Nucleus accumbens (tissue), 56 donors: Measurements from ENCODE around the gene COMMD2.
A peak's percentile ranks its signal among the peaks of the same experiment; 100 is the strongest.

Source experiments
- DNase-seq, 56 donors: peaks; one replicate each; lab custom pipeline; 2025; lab: John Stamatoyannopoulos, UW

The COMMD2 gene

DNA sequence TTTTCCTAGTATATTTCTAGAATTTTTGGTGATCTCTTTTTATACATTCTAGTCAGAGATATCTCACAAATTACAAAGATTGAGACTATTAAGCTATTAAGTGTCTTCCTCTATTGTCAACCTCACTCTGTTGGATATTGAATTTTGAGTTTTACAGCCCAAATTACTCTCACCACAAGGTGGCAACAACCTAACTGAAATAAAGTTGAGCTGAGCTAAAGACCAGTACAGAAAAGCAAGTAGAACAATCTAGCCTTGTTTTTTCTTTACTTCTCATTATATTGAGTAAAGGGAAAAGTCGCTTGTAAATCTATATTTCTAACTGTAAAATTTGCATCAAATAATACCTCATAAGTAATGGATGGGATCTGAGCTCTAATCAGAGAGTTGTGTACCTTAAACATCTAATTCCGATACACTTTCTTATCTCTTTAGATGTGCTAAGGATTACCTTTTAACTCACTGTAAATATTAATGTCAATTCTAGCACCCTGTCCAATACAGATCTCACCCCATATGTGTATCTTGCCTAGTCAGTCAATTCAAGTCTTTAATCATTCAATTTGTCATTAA, 13.6 kb upstream of the COMMD2 start:
- peak in 5 of 56 donors; percentile 1 to 30 (median 4) for DNase-seq

DNA sequence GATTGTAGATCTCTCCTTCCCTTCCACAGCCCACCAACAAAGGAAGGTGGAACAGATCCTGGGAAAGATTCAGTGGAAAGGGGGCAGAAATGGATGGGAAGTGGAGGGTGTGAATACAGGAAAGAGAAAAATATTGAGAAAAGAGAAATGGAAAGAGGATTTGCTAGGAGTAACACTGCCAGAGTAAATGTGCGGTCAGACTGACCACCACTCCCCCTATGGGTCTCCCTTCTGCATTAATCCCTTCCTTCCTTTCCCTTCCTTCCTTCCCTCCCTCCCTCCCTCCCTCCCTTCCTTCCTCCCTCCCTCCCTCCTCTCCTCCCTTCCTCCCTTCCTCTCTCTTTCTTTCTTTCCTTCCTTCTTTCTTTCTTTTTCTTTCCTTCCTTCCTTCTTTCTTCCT, 12.0 kb upstream of the COMMD2 start:
- DNase-seq = no peak

DNA sequence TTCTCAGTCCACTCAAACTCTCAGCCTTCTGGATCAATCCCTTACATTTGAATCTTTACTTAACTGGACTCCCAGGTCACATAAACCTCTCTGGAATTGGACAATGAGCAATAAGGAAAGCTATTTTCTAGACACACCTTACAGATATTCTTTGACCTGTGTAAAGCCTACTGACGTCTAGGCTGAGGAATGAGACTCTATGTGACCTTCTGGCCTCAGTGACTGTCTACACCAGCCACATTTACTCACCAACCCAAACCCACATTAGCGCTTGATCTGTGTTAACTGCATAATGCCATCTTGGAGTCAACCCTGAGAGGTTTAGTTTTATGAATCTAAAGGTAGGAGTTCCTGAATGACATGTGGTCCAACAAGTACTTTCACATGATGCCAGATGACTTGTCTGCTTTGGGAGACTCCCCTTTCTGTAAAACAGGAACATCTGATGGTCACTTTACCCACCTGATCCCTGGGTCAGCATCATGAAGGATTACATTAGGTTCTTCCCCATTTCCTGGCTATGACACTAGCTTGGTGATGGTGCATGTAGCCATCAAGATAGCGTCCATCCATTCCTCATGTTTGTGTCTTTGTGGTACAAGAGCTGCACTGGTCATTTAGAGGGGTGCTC, 11.4 kb upstream of the COMMD2 start:
- DNase-seq = no peak

DNA sequence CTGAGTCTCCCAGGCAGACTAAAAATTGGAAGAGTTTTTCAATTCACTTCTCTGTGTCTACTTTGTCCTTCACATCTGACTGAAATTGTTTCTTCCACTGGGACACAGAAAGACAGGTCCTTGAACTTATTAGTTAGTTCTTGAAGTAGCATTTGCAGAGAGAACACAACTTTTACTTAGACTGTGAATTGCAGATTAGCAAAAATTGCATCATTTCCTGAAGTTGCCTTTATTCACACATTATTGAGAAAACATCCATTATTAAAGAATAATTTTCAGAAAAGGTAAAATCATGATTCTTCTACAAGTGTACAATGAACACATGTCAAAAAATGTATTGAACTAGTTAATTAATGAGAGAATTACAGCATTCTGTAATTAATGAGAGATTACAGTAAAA, 1.4 kb upstream of the COMMD2 start:
- no peak for DNase-seq

DNA sequence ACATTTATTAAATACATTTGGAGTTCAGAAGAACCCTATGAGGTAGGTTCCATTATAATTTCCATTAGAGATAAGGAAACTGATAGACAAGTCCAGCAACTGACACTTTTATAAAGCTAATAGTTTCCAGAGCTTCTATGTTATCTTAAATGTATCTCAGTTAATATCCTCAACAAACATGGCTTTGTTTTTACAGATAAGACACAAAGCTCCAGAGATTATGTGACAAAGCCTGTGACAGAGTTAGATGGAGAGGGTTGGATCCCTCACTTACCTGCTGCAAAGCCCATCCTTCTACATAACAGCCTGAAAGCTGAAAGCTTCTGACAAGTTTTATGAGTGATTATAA, 473 bp upstream of the COMMD2 start:
- no peak for DNase-seq

DNA sequence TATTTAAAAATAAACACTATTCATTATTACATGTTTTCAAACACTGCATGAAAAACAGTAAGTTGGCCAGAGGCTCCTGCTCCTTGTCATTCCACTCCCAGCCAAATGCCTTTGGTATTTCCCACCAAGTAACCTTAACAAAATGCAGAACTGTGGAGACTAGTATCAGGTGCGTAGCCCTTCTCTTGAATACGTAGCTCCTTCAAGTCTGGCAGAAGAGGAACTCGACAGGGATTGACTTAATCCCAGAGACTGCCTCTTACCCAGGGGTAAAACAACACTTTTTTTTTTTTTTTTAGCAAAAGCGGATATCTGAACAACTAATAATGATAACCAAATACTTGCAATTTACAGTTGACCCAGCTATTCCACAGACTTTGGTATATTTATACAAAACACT, 738 bp downstream of the COMMD2 start:
- no peak for DNase-seq

DNA sequence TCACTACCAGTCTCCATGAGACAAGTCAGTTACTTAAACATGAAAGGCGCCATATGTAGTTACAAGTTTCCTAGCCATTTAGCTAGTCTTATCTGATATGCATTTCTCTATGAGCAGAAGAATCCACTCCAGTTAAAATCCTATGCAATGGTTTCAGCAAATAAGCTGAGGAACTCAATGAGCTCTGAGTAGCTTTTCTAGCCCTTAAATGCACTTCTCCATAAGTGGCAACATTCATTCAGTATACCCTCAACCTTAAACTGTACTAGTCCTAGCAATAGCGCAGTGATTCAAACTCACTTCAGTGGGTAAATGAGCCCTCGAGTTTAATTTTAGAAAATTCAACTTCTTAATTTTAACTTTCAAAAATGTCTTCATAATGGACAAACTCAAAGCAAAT, 7.7 kb downstream of the COMMD2 start:
- DNase-seq = no peak

DNA sequence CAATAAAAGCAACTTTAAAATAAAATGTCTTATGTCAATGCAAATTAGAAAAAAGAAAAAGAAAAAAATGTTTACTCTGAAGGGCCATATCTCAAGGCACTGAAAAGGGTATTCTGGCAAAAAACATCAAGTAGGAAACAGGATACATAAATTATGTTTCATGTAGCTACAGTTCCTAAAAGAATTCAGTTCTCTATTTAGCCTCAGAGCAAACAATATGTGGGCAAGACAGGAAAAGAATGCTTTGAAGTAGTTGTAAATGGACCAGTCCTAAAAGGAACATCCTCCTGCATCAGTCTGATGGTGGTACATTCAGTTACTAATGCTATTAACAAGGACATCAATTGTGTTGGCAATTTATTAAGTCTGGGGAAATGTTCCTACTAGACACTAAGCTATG, 8.1 kb downstream of the COMMD2 start:
- DNase-seq = no peak

DNA sequence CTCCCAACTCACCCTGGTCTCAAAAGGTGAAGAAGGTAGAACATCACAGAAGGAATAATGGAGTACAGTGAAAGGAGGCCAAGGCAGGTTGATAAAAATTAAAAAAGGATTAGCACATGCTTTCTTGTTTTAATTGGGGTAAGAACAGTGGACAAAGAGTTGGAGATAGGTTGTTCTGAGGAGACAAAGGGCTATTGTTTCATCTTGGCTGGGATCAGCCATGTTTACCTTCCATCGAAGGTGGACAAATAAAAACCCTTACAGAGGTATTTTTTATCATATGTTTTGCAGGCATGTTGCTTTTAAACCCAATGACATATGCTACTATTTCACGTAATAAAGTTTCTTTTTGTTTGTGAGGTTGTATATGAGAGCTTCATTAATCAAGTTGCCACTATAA, 12.9 kb downstream of the COMMD2 start:
- DNase-seq = no peak

DNA sequence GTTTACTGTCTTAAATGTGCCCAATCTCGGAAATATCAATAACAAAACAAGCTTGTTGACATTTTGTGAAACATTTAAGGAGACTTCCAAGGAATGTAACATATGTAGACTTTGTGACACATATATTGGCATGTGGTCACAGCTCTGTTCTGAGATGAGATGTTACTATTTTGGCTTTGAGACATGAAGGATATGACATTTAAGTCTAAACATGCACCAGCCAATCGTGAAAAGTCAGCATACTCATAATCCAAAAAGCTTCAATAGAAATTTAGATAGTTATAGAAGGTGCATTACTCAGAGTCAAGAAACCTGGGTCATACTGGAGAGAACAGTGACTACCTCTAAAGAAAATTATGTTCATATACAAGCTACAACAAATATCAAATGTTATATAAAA, 13.4 kb downstream of the COMMD2 start:
- no peak for DNase-seq

DNA sequence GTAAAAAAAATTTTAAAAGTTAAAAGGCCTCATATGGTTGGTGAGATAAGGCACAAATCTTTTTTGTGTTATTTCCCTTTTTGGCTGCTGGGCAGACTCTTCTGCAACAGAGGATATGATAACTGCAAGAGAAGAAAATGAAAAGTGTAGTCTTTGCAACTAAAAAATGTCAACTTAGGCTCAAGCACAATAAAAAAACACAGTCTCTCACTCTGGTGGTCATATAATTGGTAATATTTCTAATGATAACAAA, 15.4 kb downstream of the COMMD2 start:
- DNase-seq = no peak

DNA sequence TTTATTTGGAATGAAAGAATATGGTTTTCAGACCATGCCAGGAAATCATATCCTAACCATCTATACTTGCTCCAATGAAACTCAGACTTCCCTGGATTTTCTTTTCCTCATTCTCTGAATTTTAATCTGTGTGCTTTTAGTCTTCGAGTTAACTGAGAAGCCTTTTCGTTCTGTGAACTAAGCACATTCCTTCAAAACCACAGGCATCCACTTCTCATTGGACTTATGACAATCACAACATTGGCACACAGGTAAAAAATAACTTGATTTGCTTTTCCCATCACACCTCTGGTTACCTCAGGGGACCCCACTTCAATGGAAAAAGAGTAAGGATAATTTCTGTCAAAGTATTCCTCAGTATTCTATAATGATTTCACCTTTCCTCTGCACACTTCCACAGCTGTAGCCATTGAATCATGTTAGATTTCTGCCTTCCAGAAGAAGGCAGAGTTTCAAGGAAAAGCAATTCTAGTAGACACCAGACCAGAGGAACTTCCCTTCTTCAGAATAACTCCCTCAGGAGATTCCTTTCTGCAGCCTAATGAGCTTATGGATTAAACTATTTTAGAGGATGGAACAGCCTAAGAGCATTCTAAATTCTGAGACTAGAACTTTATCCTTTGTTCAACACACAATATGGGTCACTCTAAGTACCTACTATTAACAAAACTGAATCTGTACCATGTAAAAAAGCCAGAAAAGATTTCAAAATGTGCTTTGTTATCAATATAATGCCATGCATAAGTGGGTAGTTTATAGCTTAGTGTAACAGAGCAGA, 15.9 kb downstream of the COMMD2 start:
- no peak for DNase-seq

DNA sequence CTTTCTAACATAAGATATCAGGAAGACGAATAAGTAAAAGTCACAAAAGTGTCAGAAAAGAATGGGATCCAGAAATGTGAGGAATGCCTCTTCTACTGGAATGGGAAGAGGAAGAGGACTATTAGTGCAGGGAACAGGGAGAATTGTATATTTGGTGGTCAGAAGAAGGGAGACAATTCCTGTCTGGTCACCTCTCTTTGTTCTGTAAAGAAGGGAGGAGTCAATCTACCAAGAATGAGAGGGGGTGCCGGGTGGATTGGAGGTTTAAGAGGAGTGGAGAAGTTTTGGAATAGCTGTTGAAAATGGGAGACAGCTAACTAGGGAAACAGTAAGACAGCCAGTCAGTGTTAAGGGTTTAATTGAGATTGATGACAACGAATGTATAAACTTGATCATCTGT, 20.1 kb downstream of the COMMD2 start:
- DNase-seq = no peak

DNA sequence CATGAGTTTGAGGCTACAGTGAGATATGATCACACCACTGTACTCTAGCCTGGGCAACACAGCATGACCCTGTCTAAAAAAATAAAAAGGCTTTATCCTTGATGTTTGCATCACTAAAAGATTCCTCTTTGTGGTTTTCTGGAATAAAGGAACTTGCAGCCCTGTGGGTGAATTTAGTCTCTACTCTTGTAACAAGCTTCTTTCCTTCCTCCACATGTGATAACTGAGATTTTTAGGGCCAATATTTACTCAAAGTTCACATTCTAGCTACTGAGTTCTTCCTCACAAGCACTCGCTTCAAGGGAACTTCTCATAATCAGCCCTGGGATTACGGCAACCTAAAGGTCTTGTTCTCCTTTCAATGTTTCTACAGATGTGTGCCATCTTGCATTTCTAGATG, 24.6 kb downstream of the COMMD2 start:
- no peak for DNase-seq

DNA sequence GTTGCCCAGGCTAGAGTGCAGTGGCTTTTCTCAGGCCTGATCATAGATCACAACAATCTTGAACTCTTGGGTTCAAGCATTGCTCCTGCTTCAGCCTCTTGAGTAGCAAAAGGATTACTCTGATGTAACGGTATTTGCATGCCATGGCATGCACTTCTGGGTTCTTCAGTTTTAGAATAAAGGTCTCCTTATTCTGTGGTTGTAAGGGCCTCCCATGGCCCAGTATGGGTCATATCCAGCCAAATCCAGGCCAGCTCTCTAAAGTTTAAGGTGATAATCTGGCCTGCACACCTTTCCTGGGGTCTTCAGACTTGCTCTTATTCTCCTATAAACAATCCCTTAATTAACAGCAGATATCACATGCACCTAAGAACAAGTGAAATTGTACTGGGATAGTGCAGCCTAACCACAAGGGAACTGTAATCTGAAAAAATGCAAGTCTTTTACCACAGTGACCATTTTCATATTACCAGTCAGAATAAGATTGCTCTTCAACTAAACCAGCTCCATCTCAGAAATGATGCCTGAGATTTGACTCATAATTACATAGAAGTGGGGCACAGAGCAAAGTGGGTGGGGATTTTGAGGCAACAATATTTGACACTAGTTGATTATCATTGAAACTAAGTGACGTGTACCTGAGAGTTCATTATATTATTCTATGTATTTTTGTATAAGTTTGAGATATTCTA, 25.4 kb downstream of the COMMD2 start:
- no peak for DNase-seq

DNA sequence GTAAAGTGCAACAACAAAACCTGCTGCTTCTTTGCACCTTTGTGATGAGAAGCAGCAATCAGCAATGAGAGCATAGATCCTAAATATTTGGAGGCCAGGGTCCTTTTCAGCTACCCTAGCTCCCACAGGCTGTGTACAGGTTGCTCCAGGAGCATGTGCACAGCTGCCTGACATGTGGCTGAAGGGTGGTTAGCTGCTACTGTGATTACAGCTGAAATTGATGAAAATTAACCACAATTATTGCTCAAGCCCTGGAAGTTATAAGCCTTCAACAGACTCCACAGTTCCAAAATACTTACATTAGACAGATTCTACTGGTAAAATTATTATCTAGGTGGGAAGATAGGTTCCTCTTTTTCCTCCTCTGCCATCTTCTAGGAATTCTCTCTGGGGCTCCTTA, 28.5 kb downstream of the COMMD2 start:
- no peak for DNase-seq

DNA sequence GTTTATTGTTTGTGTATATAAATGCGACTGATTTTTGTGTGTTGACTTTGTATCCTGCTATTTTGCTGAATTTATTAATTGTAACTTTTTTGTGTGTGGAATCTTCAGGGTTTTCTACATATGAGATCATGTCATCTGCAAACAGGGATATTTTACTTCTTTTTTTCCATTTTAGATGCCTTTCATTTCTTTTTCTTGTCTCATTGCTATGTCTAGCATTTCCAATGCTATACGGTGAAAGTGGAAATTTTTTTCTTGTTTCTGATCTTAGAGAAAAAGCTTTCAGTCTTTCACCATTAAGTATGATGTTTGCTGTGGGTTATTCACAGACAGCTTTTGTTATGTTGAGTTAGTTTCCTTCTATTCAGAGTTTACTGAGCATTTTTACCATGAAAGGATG, 31.4 kb downstream of the COMMD2 start:
- no peak for DNase-seq

DNA sequence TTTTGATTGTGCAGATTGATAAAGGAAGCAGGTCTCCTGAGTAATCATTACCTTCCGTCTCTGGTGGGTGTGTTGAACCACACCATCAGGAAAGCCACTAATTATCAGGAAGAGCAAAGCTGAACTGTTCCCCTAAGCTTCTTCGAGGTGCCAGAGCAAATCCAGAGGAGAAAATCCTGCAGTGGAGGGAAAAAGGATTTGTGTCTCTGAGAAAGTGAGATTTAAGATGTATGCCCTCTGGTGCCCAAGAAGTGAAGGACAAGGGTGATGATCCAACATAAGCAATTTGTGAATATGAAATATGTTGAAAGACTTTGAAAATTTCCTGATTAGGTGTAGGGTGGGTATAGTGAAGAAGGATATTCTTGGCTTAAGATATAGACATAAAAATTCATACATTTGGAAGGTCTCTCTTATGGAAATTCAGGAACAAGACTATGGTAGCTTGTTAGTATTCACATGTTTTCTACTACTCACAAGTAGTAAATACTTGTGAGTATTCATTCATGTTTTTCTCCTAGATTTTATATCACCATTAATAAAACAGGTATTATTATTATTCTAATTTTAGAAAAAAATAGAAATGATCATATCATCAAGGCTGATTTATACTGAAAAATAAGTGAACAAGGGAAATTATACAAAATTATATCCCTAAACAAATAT, 34.8 kb downstream of the COMMD2 start:
- DNase-seq = peak in 26 of 56 donors; percentile 2 to 71 (median 12)

DNA sequence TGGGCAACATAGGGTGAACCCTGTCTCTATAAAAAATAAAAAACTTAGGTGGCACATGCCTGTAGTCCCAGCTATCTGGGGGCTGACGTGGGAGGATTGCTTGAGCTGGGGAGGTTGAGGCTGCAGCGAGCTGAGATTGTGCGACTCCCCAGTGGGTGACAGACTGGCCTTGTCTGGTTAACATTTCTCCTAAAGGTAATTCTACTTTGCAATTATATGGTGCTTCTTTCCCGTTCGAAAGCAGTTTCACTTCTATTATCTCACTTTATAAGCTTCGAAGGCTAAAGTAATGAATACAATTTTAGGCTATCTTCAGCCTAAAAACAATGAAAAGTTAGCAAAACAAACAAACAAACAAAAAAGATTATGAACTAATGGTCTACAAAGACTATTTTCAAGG, 35.3 kb downstream of the COMMD2 start:
- no peak for DNase-seq

DNA sequence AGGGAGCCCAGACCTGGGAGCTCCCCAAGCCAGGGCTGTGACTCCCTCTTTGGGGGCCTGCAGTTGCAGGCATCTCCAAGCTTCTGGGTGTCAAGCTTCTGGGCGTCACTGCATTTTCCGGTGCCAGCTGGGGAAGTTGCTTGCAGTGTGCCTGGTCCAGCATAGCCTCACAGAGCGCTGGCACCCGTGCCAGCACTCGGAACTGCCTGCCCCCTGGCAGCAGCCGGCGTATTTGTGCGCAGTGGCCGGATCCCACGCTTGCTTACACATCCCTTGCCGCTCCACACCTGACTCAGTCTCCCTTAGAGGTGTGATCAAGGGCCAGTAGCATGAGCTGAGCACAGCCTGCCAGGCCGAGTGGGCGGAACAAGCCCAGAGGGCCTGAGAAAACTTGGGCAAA, 37.0 kb downstream of the COMMD2 start:
- no peak for DNase-seq
